Measurements from ENCODE around the gene DNAJC11.
"Not testable (repeated sequence)": the region's sequence is repeated elsewhere in the genome, so short reads cannot be mapped to it uniquely, and the experiment has no call there.

The DNAJC11 gene

GRCh38 chr1:6613361-6614018 is 88.1 kb downstream of the DNAJC11 start, which contains the start of gene PHF13:
Gene PHF13, plus strand, starts transcription at chr1:6613731. Its CDS starts 336 bp downstream, at chr1:6614067.
- Histone ChIP-seq H3K4me3 (ENCODE audit: low read length) (peak within 1 kb of the TSS; percentile 93), H3K36me3 (ENCODE audit: control insufficient read depth, insufficient read depth, low read length) (no peaks in the 10 kb centered on the region), H3K9ac (ENCODE audit: low read length) (peak within 1 kb of the TSS; percentile 66), H3K27ac (ENCODE audit: low read depth, low read length) (peak within 1 kb of the TSS; percentile 96), H3K27me3 (ENCODE audit: control insufficient read depth, insufficient read depth, low read length) (no peaks in the 10 kb centered on the region), H3K4me1 (ENCODE audit: control insufficient read depth, insufficient read depth, low read length) (peaks cover 6% of the 10 kb centered on the region)

- Histone ChIP-seq H3K9ac (ENCODE audit: low read length) (peak overlapping the region; percentile 66), H3K4me3 (ENCODE audit: low read length) (peak overlapping the region; percentile 93), H3K27ac (ENCODE audit: low read depth, low read length) (peak overlapping the region; percentile 96), H3K4me1 (ENCODE audit: control insufficient read depth, insufficient read depth, low read length) (peaks cover 6% of the 10 kb centered on the region), H3K36me3 (ENCODE audit: control insufficient read depth, insufficient read depth, low read length) (no peaks in the 10 kb centered on the region), H3K27me3 (ENCODE audit: control insufficient read depth, insufficient read depth, low read length) (no peaks in the 10 kb centered on the region)
Observed at GRCh38 chr1:6612641-6613360, 88.8 kb downstream of the DNAJC11 start.

GRCh38 chr1:6603915-6604558 is 97.6 kb downstream of the DNAJC11 start:
- H3K4me3 ChIP-seq (ENCODE audit: low read length), result peak overlapping the region; percentile 88
- peak overlapping the region; percentile 100 for H3K27ac ChIP-seq (ENCODE audit: low read depth, low read length)
- no peaks in the 10 kb centered on the region for H3K27me3 ChIP-seq (ENCODE audit: control insufficient read depth, insufficient read depth, low read length)
- peak overlapping the region; percentile 82 for H3K9ac ChIP-seq (ENCODE audit: low read length)
- H3K4me1 ChIP-seq (ENCODE audit: control insufficient read depth, insufficient read depth, low read length), result peaks cover 29% of the 10 kb centered on the region
- peaks cover 5% of the 10 kb centered on the region for H3K36me3 ChIP-seq (ENCODE audit: control insufficient read depth, insufficient read depth, low read length)

GRCh38 chr1:6603238-6603914 is 98.2 kb downstream of the DNAJC11 start:
- H3K36me3 ChIP-seq (ENCODE audit: control insufficient read depth, insufficient read depth, low read length), result peaks cover 7% of the 10 kb centered on the region
- H3K9ac ChIP-seq (ENCODE audit: low read length), result peak overlapping the region; percentile 82
- peak overlapping the region; percentile 88 for H3K4me3 ChIP-seq (ENCODE audit: low read length)
- H3K4me1 ChIP-seq (ENCODE audit: control insufficient read depth, insufficient read depth, low read length), result peaks cover 31% of the 10 kb centered on the region
- H3K27ac ChIP-seq (ENCODE audit: low read depth, low read length), result peak overlapping the region; percentile 100
- no peaks in the 10 kb centered on the region for H3K27me3 ChIP-seq (ENCODE audit: control insufficient read depth, insufficient read depth, low read length)

GRCh38 chr1:6602669-6603237 is 98.9 kb downstream of the DNAJC11 start, which contains the start of gene KLHL21:
Gene KLHL21, minus strand, starts transcription at chr1:6602869. Its CDS starts 52 bp downstream, at chr1:6602817.
- peaks cover 12% of the 10 kb centered on the region for H3K36me3 ChIP-seq (ENCODE audit: control insufficient read depth, insufficient read depth, low read length)
- H3K9ac ChIP-seq (ENCODE audit: low read length), result peak within 1 kb of the TSS; percentile 86
- peak within 1 kb of the TSS; percentile 88 for H3K4me3 ChIP-seq (ENCODE audit: low read length)
- peaks cover 33% of the 10 kb centered on the region for H3K4me1 ChIP-seq (ENCODE audit: control insufficient read depth, insufficient read depth, low read length)
- H3K27ac ChIP-seq (ENCODE audit: low read depth, low read length), result peak within 1 kb of the TSS; percentile 100
- H3K27me3 ChIP-seq (ENCODE audit: control insufficient read depth, insufficient read depth, low read length), result no peaks in the 10 kb centered on the region

- Histone ChIP-seq H3K4me1 (ENCODE audit: control insufficient read depth, insufficient read depth, low read length) (peaks cover 40% of the 10 kb centered on the region), H3K27ac (ENCODE audit: low read depth, low read length) (peak overlapping the region; percentile 100), H3K4me3 (ENCODE audit: low read length) (peak overlapping the region; percentile 88), H3K27me3 (ENCODE audit: control insufficient read depth, insufficient read depth, low read length) (no peaks in the 10 kb centered on the region), H3K9ac (ENCODE audit: low read length) (peak overlapping the region; percentile 86), H3K36me3 (ENCODE audit: control insufficient read depth, insufficient read depth, low read length) (peaks cover 15% of the 10 kb centered on the region)
Observed at GRCh38 chr1:6601923-6602668, 99.5 kb downstream of the DNAJC11 start.

- Histone ChIP-seq H3K4me3 (ENCODE audit: low read length) (peak overlapping the region; percentile 88), H3K27me3 (ENCODE audit: control insufficient read depth, insufficient read depth, low read length) (no peaks in the 10 kb centered on the region), H3K4me1 (ENCODE audit: control insufficient read depth, insufficient read depth, low read length) (peaks cover 47% of the 10 kb centered on the region), H3K9ac (ENCODE audit: low read length) (peak overlapping the region; percentile 86), H3K27ac (ENCODE audit: low read depth, low read length) (peak overlapping the region; percentile 100), H3K36me3 (ENCODE audit: control insufficient read depth, insufficient read depth, low read length) (peaks cover 15% of the 10 kb centered on the region)
Observed at GRCh38 chr1:6601049-6601922, 100.3 kb downstream of the DNAJC11 start.

GRCh38 chr1:6600410-6601048 is 101.1 kb downstream of the DNAJC11 start:
- H3K27me3 ChIP-seq (ENCODE audit: control insufficient read depth, insufficient read depth, low read length), result no peaks in the 10 kb centered on the region
- H3K4me3 ChIP-seq (ENCODE audit: low read length), result peak overlapping the region; percentile 88
- peaks cover 49% of the 10 kb centered on the region for H3K4me1 ChIP-seq (ENCODE audit: control insufficient read depth, insufficient read depth, low read length)

GRCh38 chr1:6599991-6600390 is 101.6 kb downstream of the DNAJC11 start:
- H3K27ac ChIP-seq (ENCODE audit: low read depth, low read length), result peak overlapping the region; percentile 100

More at GRCh38 chr1:6600410-6601048, 101.1 kb downstream of the DNAJC11 start:
- H3K27ac ChIP-seq (ENCODE audit: low read depth, low read length), result peak overlapping the region; percentile 100
- H3K36me3 ChIP-seq (ENCODE audit: control insufficient read depth, insufficient read depth, low read length), result peaks cover 23% of the 10 kb centered on the region
- peak overlapping the region; percentile 25 for H3K9ac ChIP-seq (ENCODE audit: low read length)

GRCh38 chr1:6599141-6599975 is 102.3 kb downstream of the DNAJC11 start:
- Histone ChIP-seq H3K9ac (ENCODE audit: low read length) (no peak overlapping the region), H3K27ac (ENCODE audit: low read depth, low read length) (no peak overlapping the region), H3K36me3 (ENCODE audit: control insufficient read depth, insufficient read depth, low read length) (peaks cover 28% of the 10 kb centered on the region), H3K27me3 (ENCODE audit: control insufficient read depth, insufficient read depth, low read length) (no peaks in the 10 kb centered on the region), H3K4me3 (ENCODE audit: low read length) (peak overlapping the region; percentile 70), H3K4me1 (ENCODE audit: control insufficient read depth, insufficient read depth, low read length) (peaks cover 38% of the 10 kb centered on the region)

More at GRCh38 chr1:6599991-6600390, 101.6 kb downstream of the DNAJC11 start:
- H3K9ac ChIP-seq (ENCODE audit: low read length); H3K27me3 ChIP-seq (ENCODE audit: control insufficient read depth, insufficient read depth, low read length): not testable (repeated sequence)
- Histone ChIP-seq H3K4me1 (ENCODE audit: control insufficient read depth, insufficient read depth, low read length) (peaks cover 44% of the 10 kb centered on the region), H3K36me3 (ENCODE audit: control insufficient read depth, insufficient read depth, low read length) (peaks cover 28% of the 10 kb centered on the region), H3K4me3 (ENCODE audit: low read length) (peak overlapping the region; percentile 88)

Measured in rectal smooth muscle tissue (tissue), 1 donor.